OCI-LY7 (cell line): ENCODE results near the gene NFIA.

Experiments used
- EZH2phosphoT487 ChIP-seq: fragments of 200-600 bp; sonication (generic); IDR thresholded peaks from 2 replicates; pipeline ENCODE4 v1.6.1; 2018; ENCODE audit warnings: low read depth, borderline replicate concordance, mild to moderate bottlenecking, mixed run types, antibody characterized with exemption, low read length, moderate library complexity, mixed read lengths
- TF ChIP-seq, protein P1 (sequence below): fragments of 200-600 bp; sonication (generic); conservative IDR thresholded peaks from 2 replicates; pipeline ENCODE4 v1.5.1; 2014; ENCODE audit warnings: mild to moderate bottlenecking, antibody characterized with exemption, low read length, moderate library complexity, mixed read lengths

DNA sequence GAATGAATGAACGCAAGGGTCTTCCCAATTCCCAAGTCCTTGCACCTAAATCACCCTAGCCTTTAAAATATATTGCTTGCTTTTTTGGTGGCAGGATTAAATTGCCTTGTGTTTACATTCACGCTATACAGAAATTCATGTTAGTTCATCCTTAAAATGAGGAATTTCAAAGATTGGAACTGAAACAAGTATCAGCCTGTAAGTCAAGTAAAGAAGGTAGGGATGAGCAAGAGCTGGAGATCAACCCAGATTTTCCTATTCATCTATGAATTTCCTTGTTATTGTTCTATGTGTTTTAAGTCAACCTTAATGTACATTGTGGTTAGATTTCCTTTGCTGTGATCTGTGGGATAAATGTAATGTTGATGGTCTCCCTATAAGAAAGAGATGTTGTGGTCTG is 248.2 kb downstream of the NFIA start:
- TF ChIP-seq, protein P1, sequence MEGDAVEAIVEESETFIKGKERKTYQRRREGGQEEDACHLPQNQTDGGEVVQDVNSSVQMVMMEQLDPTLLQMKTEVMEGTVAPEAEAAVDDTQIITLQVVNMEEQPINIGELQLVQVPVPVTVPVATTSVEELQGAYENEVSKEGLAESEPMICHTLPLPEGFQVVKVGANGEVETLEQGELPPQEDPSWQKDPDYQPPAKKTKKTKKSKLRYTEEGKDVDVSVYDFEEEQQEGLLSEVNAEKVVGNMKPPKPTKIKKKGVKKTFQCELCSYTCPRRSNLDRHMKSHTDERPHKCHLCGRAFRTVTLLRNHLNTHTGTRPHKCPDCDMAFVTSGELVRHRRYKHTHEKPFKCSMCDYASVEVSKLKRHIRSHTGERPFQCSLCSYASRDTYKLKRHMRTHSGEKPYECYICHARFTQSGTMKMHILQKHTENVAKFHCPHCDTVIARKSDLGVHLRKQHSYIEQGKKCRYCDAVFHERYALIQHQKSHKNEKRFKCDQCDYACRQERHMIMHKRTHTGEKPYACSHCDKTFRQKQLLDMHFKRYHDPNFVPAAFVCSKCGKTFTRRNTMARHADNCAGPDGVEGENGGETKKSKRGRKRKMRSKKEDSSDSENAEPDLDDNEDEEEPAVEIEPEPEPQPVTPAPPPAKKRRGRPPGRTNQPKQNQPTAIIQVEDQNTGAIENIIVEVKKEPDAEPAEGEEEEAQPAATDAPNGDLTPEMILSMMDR = no peak
- TF ChIP-seq EZH2phosphoT487 = no peak
